MM.1S (cell line): ENCODE data around the gene AUTS2.

Experiments used
- DNase-seq: peaks from one replicate; pipeline ENCODE4 v3.0.0-alpha.2; 2015
- H2AFZ ChIP-seq: fragments of 300-600 bp; sonication (generic); 2 replicates; pipeline ENCODE4 v1.6.0; 2016; ENCODE audit warnings: antibody characterized with exemption, low read length
- H3F3A ChIP-seq: fragments of 300-600 bp; sonication (generic); 2 replicates; pipeline ENCODE4 v1.6.1; 2016; ENCODE audit warnings: mild to moderate bottlenecking, antibody characterized with exemption, low read length, moderate library complexity, mixed read lengths; ENCODE audit not compliant: insufficient read depth
- H3K27ac ChIP-seq: fragments of 300-600 bp; sonication (generic); 2 replicates; pipeline ENCODE4 v1.5.1; 2016; ENCODE audit warnings: mild to moderate bottlenecking, low read length
- H3K27me3 ChIP-seq: fragments of 300-600 bp; sonication (generic); replicated peaks from 2 replicates; pipeline ENCODE4 v1.6.0; 2016; ENCODE audit warnings: low read length; ENCODE audit not compliant: insufficient read depth
- H3K36me3 ChIP-seq: fragments of 300-600 bp; sonication (generic); replicated peaks from 2 replicates; pipeline ENCODE4 v1.6.1; 2016; ENCODE audit warnings: mild to moderate bottlenecking, low read length, mixed read lengths; ENCODE audit not compliant: insufficient read depth
- H3K4me1 ChIP-seq: fragments of 300-600 bp; sonication (generic); 2 replicates; pipeline ENCODE4 v1.6.1; 2016; ENCODE audit warnings: low read length, mixed read lengths
- H3K4me2 ChIP-seq: fragments of 300-600 bp; sonication (generic); 2 replicates; pipeline ENCODE4 v1.6.0; 2016; ENCODE audit warnings: low read depth, low read length
- H3K4me3 ChIP-seq: fragments of 300-600 bp; sonication (generic); 2 replicates; pipeline ENCODE4 v1.5.1; 2016; ENCODE audit warnings: low read length, mixed read lengths
- H3K79me2 ChIP-seq: fragments of 300-600 bp; sonication (generic); 2 replicates; pipeline ENCODE4 v1.6.1; 2016; ENCODE audit warnings: mixed run types, low read length, mixed read lengths
- H3K9ac ChIP-seq: fragments of 300-600 bp; sonication (generic); 2 replicates; pipeline ENCODE4 v1.6.1; 2016; ENCODE audit warnings: low read length, mixed read lengths
- H3K9me2 ChIP-seq: fragments of 300-600 bp; sonication (generic); replicated peaks from 2 replicates; pipeline ENCODE4 v1.6.1; 2016; ENCODE audit warnings: mild to moderate bottlenecking, low read length, mixed read lengths; ENCODE audit not compliant: insufficient read depth
- H3K9me3 ChIP-seq: fragments of 300-600 bp; sonication (generic); replicated peaks from 2 replicates; pipeline ENCODE4 v1.6.1; 2016; ENCODE audit warnings: mild to moderate bottlenecking, low read length, mixed read lengths; ENCODE audit not compliant: insufficient read depth
- H4K20me1 ChIP-seq: fragments of 300-600 bp; sonication (generic); 2 replicates; pipeline ENCODE4 v1.6.1; 2016; ENCODE audit warnings: mild to moderate bottlenecking, low read length, moderate library complexity, mixed read lengths; ENCODE audit not compliant: insufficient read depth
- CTCF ChIP-seq: fragments of 300-600 bp; sonication (generic); IDR thresholded peaks from 2 replicates; pipeline ENCODE4 v1.5.1; 2016; ENCODE audit warnings: antibody characterized with exemption, low read length, mixed read lengths
- EZH2 ChIP-seq: fragments of 300-600 bp; sonication (generic); optimal IDR thresholded peaks from 2 replicates; pipeline ENCODE3; 2017; ENCODE audit warnings: low read depth, mild to moderate bottlenecking, antibody characterized with exemption, low read length, mixed read lengths
- EZH2phosphoT487 ChIP-seq: fragments of 300-600 bp; sonication (generic); IDR thresholded peaks from 2 replicates; pipeline ENCODE4 v1.6.1; 2018; ENCODE audit warnings: antibody characterized with exemption, low read length

Gene AUTS2

DNA sequence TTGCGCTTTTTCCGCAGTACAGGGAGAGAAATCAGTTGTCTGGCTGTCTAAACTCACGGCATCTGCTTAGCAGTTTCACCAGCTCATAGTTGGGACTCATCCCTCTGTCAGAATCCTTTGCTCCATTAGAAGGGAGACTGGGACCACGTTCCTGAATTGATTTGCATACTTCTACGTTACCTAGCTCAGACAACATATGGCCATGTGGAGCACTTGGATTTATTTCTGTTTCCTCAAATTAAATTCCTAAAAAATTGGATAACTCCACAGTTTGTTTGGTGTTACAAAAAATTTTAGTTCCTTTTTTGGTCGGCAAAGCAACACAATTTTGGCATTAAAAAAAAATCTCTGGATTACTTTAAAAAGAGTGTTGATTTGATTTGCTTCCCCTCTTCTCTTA lies 614.0 kb downstream of the AUTS2 start:
- no peaks in the 10 kb centered on the region for H3K9me2 ChIP-seq

DNA sequence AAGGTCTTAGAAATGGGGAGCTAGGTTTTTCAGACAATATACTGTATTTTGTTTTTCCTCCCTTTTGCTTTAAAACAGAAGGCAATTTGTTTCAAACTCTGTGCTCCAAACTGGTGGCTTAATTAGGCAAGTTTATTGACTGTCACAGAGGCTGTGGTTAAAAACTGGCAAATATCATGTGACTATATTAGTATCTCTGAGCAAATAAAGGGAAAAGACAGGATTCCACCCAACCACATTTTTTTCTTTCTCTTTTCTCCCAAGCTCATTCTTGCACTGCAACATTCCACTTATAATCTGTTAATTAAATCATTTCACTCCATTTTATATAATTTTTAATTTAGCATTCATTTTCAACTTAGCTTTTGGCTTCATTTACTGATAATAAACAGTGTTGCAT lies 615.8 kb downstream of the AUTS2 start:
- Histone ChIP-seq H2AFZ (no peak overlapping the region), H3K4me2 (no peak overlapping the region), H3K4me1 (peaks cover 13% of the 10 kb centered on the region; the same call in 1 of the 2 replicates), H3K36me3 (no peaks in the 10 kb centered on the region), H3K79me2 (no peaks in the 10 kb centered on the region), H3K9me2 (no peaks in the 10 kb centered on the region), H3K9ac (no peak overlapping the region), H3K9me3 (no peaks in the 10 kb centered on the region), H4K20me1 (no peaks in the 10 kb centered on the region), H3K27ac (no peak overlapping the region), H3K27me3 (no peaks in the 10 kb centered on the region), H3K4me3 (no peak overlapping the region), H3F3A (no peaks in the 10 kb centered on the region)
- no peak for TF ChIP-seq CTCF
- DNase-seq = no peak

More for the DNA sequence above, 614.0 kb downstream of the AUTS2 start:
- Histone ChIP-seq H3K9me3 (no peaks in the 10 kb centered on the region), H3F3A (no peaks in the 10 kb centered on the region), H3K36me3 (no peaks in the 10 kb centered on the region), H3K79me2 (no peaks in the 10 kb centered on the region), H4K20me1 (no peaks in the 10 kb centered on the region), H3K27ac (no peak overlapping the region), H3K27me3 (no peaks in the 10 kb centered on the region), H3K9ac (no peak overlapping the region), H2AFZ (no peak overlapping the region), H3K4me2 (no peak overlapping the region), H3K4me1 (peaks cover 8% of the 10 kb centered on the region; the same call in 1 of the 2 replicates), H3K4me3 (no peak overlapping the region)
- no peak for DNase-seq
- TF ChIP-seq EZH2 (no peak), CTCF (no peak), EZH2phosphoT487 (no peak)

- Histone ChIP-seq H4K20me1 (no peaks in the 10 kb centered on the region), H3K4me3 (no peak overlapping the region)
- TF ChIP-seq CTCF (no peak), EZH2 (no peak), EZH2phosphoT487 (no peak)
Measured at GRCh38 chr7:70215491-70215890, 617.2 kb downstream of the AUTS2 start.

More at GRCh38 chr7:70215491-70215890, 617.2 kb downstream of the AUTS2 start:
- Histone ChIP-seq H3F3A (no peaks in the 10 kb centered on the region), H2AFZ (no peak overlapping the region), H3K9me2 (no peaks in the 10 kb centered on the region), H3K27ac (no peak overlapping the region), H3K36me3 (no peaks in the 10 kb centered on the region), H3K9ac (no peak overlapping the region), H3K79me2 (no peaks in the 10 kb centered on the region), H3K4me1 (peaks cover 9% of the 10 kb centered on the region; the same call in 1 of the 2 replicates), H3K27me3 (no peaks in the 10 kb centered on the region), H3K4me2 (no peak overlapping the region), H3K9me3 (no peaks in the 10 kb centered on the region)
- DNase-seq = no peak
